KMS-11 (cell line): ENCODE measurements around the gene KSR2.

Source experiments
- H2AFZ ChIP-seq: fragments of 200-600 bp; sonication (generic); 2 replicates; pipeline ENCODE4 v1.6.1; 2016; ENCODE audit warnings: antibody characterized with exemption, mixed run types, low read depth
- H3K27ac ChIP-seq: fragments of 200-600 bp; sonication (generic); 2 replicates; pipeline ENCODE4 v1.6.1; 2016; ENCODE audit warnings: mild to moderate bottlenecking, mixed run types
- H3K27me3 ChIP-seq: fragments of 200-600 bp; sonication (generic); 2 replicates; pipeline ENCODE4 v1.6.1; 2017; ENCODE audit warnings: mild to moderate bottlenecking, low read depth, mixed run types, moderate library complexity; ENCODE audit not compliant: insufficient read depth
- H3K36me3 ChIP-seq: fragments of 200-600 bp; sonication (generic); 2 replicates; pipeline ENCODE4 v1.6.1; 2017; ENCODE audit warnings: mild to moderate bottlenecking, mixed run types; ENCODE audit not compliant: insufficient read depth
- H3K4me1 ChIP-seq: fragments of 200-600 bp; sonication (generic); 2 replicates; pipeline ENCODE4 v1.6.1; 2016; ENCODE audit warnings: mild to moderate bottlenecking, low read depth, mixed run types; ENCODE audit not compliant: poor library complexity, severe bottlenecking
- H3K4me2 ChIP-seq: fragments of 200-600 bp; sonication (generic); 2 replicates; pipeline ENCODE4 v1.7.0; 2016; ENCODE audit warnings: mild to moderate bottlenecking, mixed run types
- H3K4me3 ChIP-seq: fragments of 200-600 bp; sonication (generic); IDR thresholded peaks from 2 replicates; pipeline ENCODE4 v1.6.1; 2017; ENCODE audit warnings: low read depth, low read length, mixed read lengths; ENCODE audit not compliant: insufficient read depth
- H3K79me2 ChIP-seq: fragments of 200-600 bp; sonication (generic); 2 replicates; pipeline ENCODE4 v1.6.1; 2016; ENCODE audit warnings: low read depth, mixed run types; ENCODE audit not compliant: insufficient read depth
- H3K9ac ChIP-seq: fragments of 200-600 bp; sonication (generic); 2 replicates; pipeline ENCODE4 v1.6.1; 2016; ENCODE audit warnings: mild to moderate bottlenecking, mixed run types
- H4K20me1 ChIP-seq: fragments of 200-600 bp; sonication (generic); 2 replicates; pipeline ENCODE4 v1.6.1; 2016; ENCODE audit warnings: mild to moderate bottlenecking, mixed run types; ENCODE audit not compliant: insufficient read depth
- TF ChIP-seq, protein P1 (sequence below): fragments of 200-600 bp; sonication (generic); conservative IDR thresholded peaks from 2 replicates; pipeline ENCODE4 v1.6.1; 2017; ENCODE audit warnings: low read depth, mild to moderate bottlenecking, antibody characterized with exemption, low read length, moderate library complexity, mixed read lengths

The KSR2 gene

DNA sequence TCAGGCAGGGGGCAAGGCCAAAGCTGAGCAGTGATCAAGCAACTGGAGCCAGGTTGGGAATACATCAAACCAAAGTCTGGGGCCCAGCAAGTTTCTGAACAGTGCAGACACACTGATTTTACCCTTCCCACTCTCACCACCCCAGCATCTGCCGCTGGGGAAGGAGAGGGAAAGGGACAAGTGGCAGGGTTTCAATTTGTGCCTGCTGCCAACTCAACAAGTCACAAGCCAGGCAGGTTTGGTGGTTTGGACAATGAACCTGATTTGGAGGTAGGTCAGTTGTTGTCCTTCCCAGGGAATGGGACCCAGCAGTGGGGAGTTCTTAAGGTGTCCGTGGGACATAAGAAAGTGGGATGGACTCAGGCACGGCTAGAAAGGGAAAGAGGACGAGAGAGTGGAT is 455.4 kb downstream of the KSR2 start:
- H3K9ac ChIP-seq = no peak overlapping the region
- no peaks in the 10 kb centered on the region for H3K4me1 ChIP-seq
- H3K4me3 ChIP-seq = no peak overlapping the region
- no peak overlapping the region for H3K27ac ChIP-seq
- H3K27me3 ChIP-seq = no peaks in the 10 kb centered on the region
- no peaks in the 10 kb centered on the region for H3K36me3 ChIP-seq
- no peak overlapping the region for H3K4me2 ChIP-seq
- H3K79me2 ChIP-seq = no peaks in the 10 kb centered on the region
- H4K20me1 ChIP-seq = no peaks in the 10 kb centered on the region
- TF ChIP-seq, protein P1, sequence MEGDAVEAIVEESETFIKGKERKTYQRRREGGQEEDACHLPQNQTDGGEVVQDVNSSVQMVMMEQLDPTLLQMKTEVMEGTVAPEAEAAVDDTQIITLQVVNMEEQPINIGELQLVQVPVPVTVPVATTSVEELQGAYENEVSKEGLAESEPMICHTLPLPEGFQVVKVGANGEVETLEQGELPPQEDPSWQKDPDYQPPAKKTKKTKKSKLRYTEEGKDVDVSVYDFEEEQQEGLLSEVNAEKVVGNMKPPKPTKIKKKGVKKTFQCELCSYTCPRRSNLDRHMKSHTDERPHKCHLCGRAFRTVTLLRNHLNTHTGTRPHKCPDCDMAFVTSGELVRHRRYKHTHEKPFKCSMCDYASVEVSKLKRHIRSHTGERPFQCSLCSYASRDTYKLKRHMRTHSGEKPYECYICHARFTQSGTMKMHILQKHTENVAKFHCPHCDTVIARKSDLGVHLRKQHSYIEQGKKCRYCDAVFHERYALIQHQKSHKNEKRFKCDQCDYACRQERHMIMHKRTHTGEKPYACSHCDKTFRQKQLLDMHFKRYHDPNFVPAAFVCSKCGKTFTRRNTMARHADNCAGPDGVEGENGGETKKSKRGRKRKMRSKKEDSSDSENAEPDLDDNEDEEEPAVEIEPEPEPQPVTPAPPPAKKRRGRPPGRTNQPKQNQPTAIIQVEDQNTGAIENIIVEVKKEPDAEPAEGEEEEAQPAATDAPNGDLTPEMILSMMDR = no peak
- H2AFZ ChIP-seq = no peak overlapping the region

DNA sequence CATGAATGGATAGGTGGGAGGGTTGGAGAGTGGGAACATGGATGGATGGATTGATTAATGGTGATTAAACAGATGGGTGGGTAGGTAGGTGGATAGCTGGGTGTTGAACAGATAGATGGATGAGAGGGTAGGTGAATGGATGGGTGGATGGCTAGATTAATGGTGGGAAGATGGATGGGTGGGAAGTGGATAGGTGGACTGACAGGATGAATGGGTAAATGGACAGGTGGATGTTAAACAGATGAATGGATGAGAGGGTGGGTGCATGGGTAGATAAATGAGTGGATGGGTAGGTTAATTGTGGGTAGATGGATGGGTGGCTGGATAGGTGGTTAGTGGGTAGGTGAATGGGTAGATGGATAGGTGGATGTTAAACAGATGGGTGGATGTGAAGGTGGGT is 460.3 kb downstream of the KSR2 start:
- Histone ChIP-seq H3K36me3 (no peaks in the 10 kb centered on the region), H3K79me2 (no peaks in the 10 kb centered on the region), H3K27me3 (no peaks in the 10 kb centered on the region), H3K4me3 (no peak overlapping the region), H4K20me1 (no peaks in the 10 kb centered on the region), H3K4me1 (no peaks in the 10 kb centered on the region), H2AFZ (no peak overlapping the region), H3K4me2 (no peak overlapping the region), H3K27ac (no peak overlapping the region), H3K9ac (no peak overlapping the region)
- TF ChIP-seq, protein P1 = no peak

DNA sequence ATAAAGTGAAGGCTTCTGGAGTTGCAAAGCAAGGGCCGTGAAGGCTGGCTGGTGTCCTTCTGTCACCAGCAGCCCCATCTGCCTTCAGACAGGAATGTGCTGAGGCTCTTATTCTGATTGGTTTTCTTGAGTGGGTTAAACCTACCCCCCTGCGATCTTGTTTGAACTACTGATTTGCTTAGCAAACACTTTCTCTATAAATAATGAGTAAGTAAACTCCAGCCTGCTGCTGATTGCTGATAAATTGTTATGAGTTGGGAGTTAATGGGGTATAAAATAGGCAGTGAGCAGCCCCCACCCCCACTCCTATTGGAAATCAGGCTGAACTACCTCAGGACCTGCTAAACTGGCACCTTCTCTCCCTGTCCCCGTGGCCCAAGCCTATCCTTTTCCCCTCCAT is 461.2 kb downstream of the KSR2 start:
- no peak overlapping the region for H3K27ac ChIP-seq
- no peaks in the 10 kb centered on the region for H4K20me1 ChIP-seq
- no peaks in the 10 kb centered on the region for H3K36me3 ChIP-seq
- H3K4me2 ChIP-seq = no peak overlapping the region
- H2AFZ ChIP-seq = no peak overlapping the region
- H3K4me1 ChIP-seq = no peaks in the 10 kb centered on the region
- TF ChIP-seq, protein P1 = no peak
- no peaks in the 10 kb centered on the region for H3K27me3 ChIP-seq
- H3K9ac ChIP-seq = no peak overlapping the region
- H3K79me2 ChIP-seq = no peaks in the 10 kb centered on the region
- H3K4me3 ChIP-seq = no peak overlapping the region

DNA sequence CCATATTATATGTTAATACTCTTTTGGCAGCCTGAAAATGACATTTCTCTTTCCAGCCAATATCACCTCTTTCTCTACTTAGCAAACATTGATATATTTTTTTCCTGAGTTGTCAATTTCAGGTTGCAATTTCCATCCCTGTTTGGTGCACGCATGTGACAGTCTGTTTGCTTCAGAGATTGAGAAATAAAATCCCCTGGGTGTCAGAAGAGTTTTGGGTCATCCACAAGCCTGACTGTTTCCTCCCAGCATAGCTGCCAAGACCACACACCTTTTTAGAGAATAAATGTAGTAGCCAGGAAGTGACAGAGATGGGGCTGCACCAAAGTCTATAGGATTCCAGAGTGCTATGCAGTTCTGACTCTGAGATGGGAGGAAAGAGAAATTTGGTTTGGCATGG is 462.5 kb downstream of the KSR2 start:
- no peaks in the 10 kb centered on the region for H3K27me3 ChIP-seq
- H2AFZ ChIP-seq = no peak overlapping the region
- TF ChIP-seq, protein P1 = no peak
- no peak overlapping the region for H3K4me2 ChIP-seq
- H4K20me1 ChIP-seq = no peaks in the 10 kb centered on the region
- no peak overlapping the region for H3K27ac ChIP-seq
- no peak overlapping the region for H3K9ac ChIP-seq
- no peaks in the 10 kb centered on the region for H3K4me1 ChIP-seq
- no peaks in the 10 kb centered on the region for H3K79me2 ChIP-seq
- no peaks in the 10 kb centered on the region for H3K36me3 ChIP-seq
- no peak overlapping the region for H3K4me3 ChIP-seq

DNA sequence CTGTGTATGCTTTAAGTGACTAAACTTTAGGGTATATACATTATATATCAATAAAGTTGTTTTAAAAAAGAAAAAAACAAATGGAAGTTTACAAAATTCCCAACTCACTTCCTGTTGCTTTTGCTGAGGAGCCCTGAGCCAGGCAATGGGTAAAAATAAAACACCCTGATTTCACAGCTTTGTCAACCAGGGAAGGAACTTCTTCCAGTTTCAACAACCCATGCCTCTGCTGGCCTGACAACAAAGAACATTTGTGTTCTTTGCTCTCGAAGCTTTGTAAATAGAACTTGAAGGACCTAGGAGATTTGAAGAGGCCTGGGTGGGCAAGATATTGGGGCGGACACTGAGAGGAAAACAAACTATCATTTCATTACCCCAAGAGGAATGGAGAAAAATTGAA is 466.2 kb downstream of the KSR2 start:
- H3K4me3 ChIP-seq = no peak overlapping the region
- TF ChIP-seq, protein P1 = no peak
- H3K27ac ChIP-seq = no peak overlapping the region
- no peak overlapping the region for H3K4me2 ChIP-seq
- H3K27me3 ChIP-seq = no peaks in the 10 kb centered on the region
- no peak overlapping the region for H2AFZ ChIP-seq
- H3K36me3 ChIP-seq = no peaks in the 10 kb centered on the region
- H3K4me1 ChIP-seq = no peaks in the 10 kb centered on the region
- no peaks in the 10 kb centered on the region for H4K20me1 ChIP-seq
- no peaks in the 10 kb centered on the region for H3K79me2 ChIP-seq
- H3K9ac ChIP-seq = no peak overlapping the region
